T-cell (primary cell): ENCODE results near the gene BICD1. TPM values are rescaled to one million over a fixed set of nuclear protein-coding genes. Genes with fewer than 3 reads are reported as not detected.

Experiments
- ATAC-seq, 4 experiments: fragments of 200-7000 bp in 3 of 4; fragments of 150-1000 bp in 1 of 4; cut with Tn5 transposase; replicated peaks in 1 of 4; 1 replicate in 3 of 4; 2 replicates in 1 of 4; pipeline ENCODE4 v1.10.0; 2021; ENCODE audit warnings: moderate library complexity in 3 of 4, mild to moderate bottlenecking in 2 of 4, moderate number of reproducible peaks in 1 of 4
- CTCF ChIA-PET, 2 donors: fragments of 300-600 bp; sonication (Branson Sonifier 250); formaldehyde crosslinking; loops; one replicate each; lab custom pipeline; 2022; ENCODE audit warnings: antibody characterized with exemption in 2 of 2; lab: Charles Lee
- POLR2A ChIA-PET, 2 donors: fragments of 300-600 bp; sonication (Branson Sonifier 250); formaldehyde crosslinking; loops; one replicate each; lab custom pipeline; 2022; ENCODE audit warnings: antibody characterized with exemption in 2 of 2; lab: Charles Lee
- DNase-seq, 35 experiments: peaks; one replicate each; pipeline versions ENCODE4 v3.0.0 to v3.0.0-alpha.2; 2013 to 2023
- H3K27ac ChIP-seq: one replicate; pipeline ENCODE4 v1.5.1; 2013; ENCODE audit warnings: low read length
- H3K27me3 ChIP-seq, 2 experiments: replicated peaks in 1 of 2; 1 replicate in 1 of 2; 2 replicates in 1 of 2; pipeline versions ENCODE4 v1.6.1 to v1.7.0; 2013; ENCODE audit warnings: low read length in 1 of 2, mixed read lengths in 1 of 2; ENCODE audit not compliant: control insufficient read depth in 2 of 2, insufficient read depth in 2 of 2; ENCODE audit errors: extremely low read depth in 1 of 2
- H3K36me3 ChIP-seq, 2 donors: 1 replicate in 1 of 2; 2 replicates in 1 of 2; pipeline versions ENCODE4 v1.6.1 to v1.7.0; 2013; ENCODE audit warnings: low read length in 1 of 2; ENCODE audit not compliant: control insufficient read depth in 2 of 2, insufficient read depth in 1 of 2; ENCODE audit errors: extremely low read depth in 1 of 2
- H3K4me1 ChIP-seq, 2 experiments: 1 replicate in 1 of 2; 2 replicates in 1 of 2; pipeline versions ENCODE4 v1.6.1 to v1.7.0; 2013; ENCODE audit warnings: low read length in 2 of 2, mixed read lengths in 1 of 2; ENCODE audit not compliant: insufficient read depth in 2 of 2, control insufficient read depth in 1 of 2; ENCODE audit errors: extremely low read depth in 1 of 2
- H3K4me3 ChIP-seq, 2 donors: 1 replicate in 1 of 2; 2 replicates in 1 of 2; pipeline versions ENCODE4 v1.5.1 to v1.7.0; 2013; ENCODE audit warnings: mild to moderate bottlenecking in 2 of 2, low read length in 1 of 2, moderate library complexity in 1 of 2; ENCODE audit not compliant: control insufficient read depth in 1 of 2; ENCODE audit errors: extremely low read depth in 1 of 2
- H3K9me3 ChIP-seq: 2 replicates; pipeline ENCODE4 v1.7.0; 2013
- H3K27ac Mint-ChIP-seq, 2 donors: one replicate each; pipeline ENCODE4 v1.8.0; 2020 to 2021; ENCODE audit warnings: mild to moderate bottlenecking in 2 of 2, mixed read lengths in 2 of 2
- H3K27me3 Mint-ChIP-seq, 2 donors: one replicate each; pipeline ENCODE4 v1.8.0; 2021 to 2022; ENCODE audit warnings: mixed read lengths in 2 of 2
- H3K36me3 Mint-ChIP-seq: one replicate; pipeline ENCODE4 v1.8.0; 2021; ENCODE audit warnings: mixed read lengths
- H3K4me1 Mint-ChIP-seq, 3 donors: one replicate each; pipeline ENCODE4 v1.8.0; 2020 to 2022; ENCODE audit warnings: mixed read lengths in 3 of 3, mild to moderate bottlenecking in 1 of 3
- H3K4me3 Mint-ChIP-seq, 3 donors: one replicate each; pipeline ENCODE4 v1.8.0; 2020 to 2022; ENCODE audit warnings: mild to moderate bottlenecking in 3 of 3, mixed read lengths in 3 of 3, moderate library complexity in 3 of 3
- H3K9me3 Mint-ChIP-seq, 3 donors: one replicate each; pipeline ENCODE4 v1.8.0; 2020 to 2022; ENCODE audit warnings: mixed read lengths in 3 of 3
- WGBS: methylation state at CpG from one replicate; pipeline ENCODE4 v1.1.5; 2013; ENCODE audit warnings: missing lambda C conversion rate; ENCODE audit not compliant: insufficient coverage; 5-methylcytosine and 5-hydroxymethylcytosine counted together
- total RNA-seq, 35 experiments: library from RNA in 6 of 35; stranded (reverse) in 6 of 35; fragments of 120-200 nt in 1 of 35; gene quantifications; one replicate each; pipeline versions ENCODE4 v1.2.1 to v1.2.4 and lab custom pipeline; 2013 to 2026

The BICD1 gene
- total RNA-seq, 5 donors from 2014 or later (not counting 1 experiment from before 2014, with no cell fraction given) = 17.2 to 19.6 (median 19.1) TPM

GRCh38 chr12:32201976-32202375 lies 95.3 kb downstream of the BICD1 start:
- Histone ChIP-seq H3K4me1 (no peaks in the 10 kb centered on the region), H3K9me3 (no peaks in the 10 kb centered on the region), H3K27me3 (no peaks in the 10 kb centered on the region), H3K36me3 (no peaks in the 10 kb centered on the region), H3K27ac (no peak overlapping the region), H3K4me3 (no peak overlapping the region)
- ChIA-PET CTCF (interaction anchor here in 1 of 2 donors (1.0 kb wide), 1 partner anchor 135 kb away, joined by 3 read pairs; no protein-coding TSS in a partner anchor), POLR2A (no interaction called here)
- Mint-ChIP-seq H3K9me3 (no peaks in the 10 kb centered on the region), H3K27ac (no peak overlapping the region), H3K36me3 (peaks cover 10% of the 10 kb centered on the region), H3K4me1 (no peaks in the 10 kb centered on the region), H3K4me3 (no peak overlapping the region), H3K27me3 (no peaks in the 10 kb centered on the region)
- 89% methylated on average over 1 of the region's 1 CpG for WGBS
- DNase-seq = no peak
- ATAC-seq = no peak

DNA sequence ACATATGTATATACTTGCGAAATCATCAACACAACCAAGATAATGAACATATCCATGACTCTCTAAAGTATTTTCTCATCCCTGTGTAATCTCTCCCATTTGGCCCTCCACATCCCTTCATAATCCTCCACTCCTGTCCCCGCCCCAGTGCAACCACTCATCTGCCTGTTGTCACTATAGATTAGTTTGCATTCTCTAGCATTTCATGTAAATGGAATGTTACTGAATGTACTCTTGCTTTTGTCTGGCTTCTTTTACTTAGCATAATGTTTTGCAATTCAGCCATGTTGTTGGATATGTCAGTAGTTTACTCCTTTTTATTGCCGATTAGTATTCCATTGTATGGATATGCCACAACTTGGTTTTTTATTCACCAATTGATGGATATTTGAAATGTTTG lies 99.1 kb downstream of the BICD1 start:
- POLR2A ChIA-PET = no interaction called here
- H3K9me3 Mint-ChIP-seq = no peaks in the 10 kb centered on the region
- H3K36me3 ChIP-seq = no peaks in the 10 kb centered on the region
- CTCF ChIA-PET = no interaction called here
- no peak overlapping the region for H3K27ac Mint-ChIP-seq
- H3K27me3 Mint-ChIP-seq = no peaks in the 10 kb centered on the region
- no peaks in the 10 kb centered on the region for H3K9me3 ChIP-seq
- peaks cover 13% of the 10 kb centered on the region for H3K36me3 Mint-ChIP-seq
- no peak overlapping the region for H3K4me3 ChIP-seq
- no peak overlapping the region for H3K27ac ChIP-seq
- H3K4me1 ChIP-seq = no peaks in the 10 kb centered on the region
- no peaks in the 10 kb centered on the region for H3K4me1 Mint-ChIP-seq
- no CpG with 5 or more reads among the region's 3 CpGs for WGBS
- H3K27me3 ChIP-seq = no peaks in the 10 kb centered on the region
- no peak for DNase-seq
- no peak for ATAC-seq
- H3K4me3 Mint-ChIP-seq = no peak overlapping the region

GRCh38 chr12:32208355-32208754 lies 101.7 kb downstream of the BICD1 start:
- no peak overlapping the region for H3K4me3 ChIP-seq
- no peak overlapping the region for H3K4me3 Mint-ChIP-seq
- H3K4me1 ChIP-seq = no peaks in the 10 kb centered on the region
- no peaks in the 10 kb centered on the region for H3K27me3 Mint-ChIP-seq
- CTCF ChIA-PET = interaction anchor here in 1 of 2 donors (0.6 kb wide), 1 partner anchor 236 kb away, joined by 3 read pairs; no protein-coding TSS in a partner anchor
- POLR2A ChIA-PET = no interaction called here
- no peaks in the 10 kb centered on the region for H3K9me3 Mint-ChIP-seq
- no peak overlapping the region for H3K27ac ChIP-seq
- no peak for DNase-seq
- no CpG with 5 or more reads among the region's 2 CpGs for WGBS
- H3K27ac Mint-ChIP-seq = no peak overlapping the region
- peaks cover 9% of the 10 kb centered on the region for H3K36me3 Mint-ChIP-seq
- H3K9me3 ChIP-seq = no peaks in the 10 kb centered on the region
- ATAC-seq = no peak
- H3K36me3 ChIP-seq = no peaks in the 10 kb centered on the region
- no peaks in the 10 kb centered on the region for H3K4me1 Mint-ChIP-seq
- H3K27me3 ChIP-seq = no peaks in the 10 kb centered on the region

DNA sequence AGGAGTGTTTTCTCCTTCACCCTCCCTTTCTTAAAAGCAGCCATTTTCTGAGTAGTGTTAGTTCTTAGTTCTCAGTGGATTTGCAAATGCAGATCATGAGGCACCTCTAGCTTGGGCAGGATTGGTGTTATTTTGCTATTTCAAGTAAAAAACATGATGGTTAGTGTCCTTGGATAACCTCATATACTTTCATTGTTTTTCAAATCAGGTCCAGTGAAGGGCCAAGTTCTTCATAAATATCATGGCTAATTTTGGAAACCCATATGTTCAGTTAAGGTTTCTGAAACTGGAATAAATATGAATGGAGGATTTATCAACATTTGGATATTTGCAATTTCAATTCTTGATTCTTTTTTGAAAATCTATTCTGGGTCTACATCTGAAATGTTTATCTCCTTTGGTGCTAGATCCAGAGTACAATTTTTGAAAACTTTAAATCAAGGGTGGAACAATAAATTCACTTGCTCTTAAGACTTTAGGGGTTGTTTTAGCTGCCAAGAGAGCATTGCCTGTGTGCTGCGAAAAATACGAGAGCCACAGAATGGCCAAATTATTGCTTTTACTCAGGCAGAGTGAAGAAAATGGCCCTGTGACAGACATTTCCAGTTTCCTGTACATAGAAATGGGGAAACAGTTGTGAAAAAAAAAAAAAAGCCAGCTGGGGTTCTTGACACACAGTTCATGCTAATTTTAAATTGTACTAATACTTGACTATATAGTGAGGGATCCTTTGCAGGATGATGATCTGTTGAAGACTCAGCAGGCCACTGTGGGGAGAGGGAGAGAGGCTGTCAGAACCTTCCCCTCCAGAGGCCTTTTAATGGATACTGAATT lies 104.6 kb downstream of the BICD1 start:
- Mint-ChIP-seq H3K27me3 (no peaks in the 10 kb centered on the region), H3K27ac (no peak overlapping the region), H3K9me3 (no peaks in the 10 kb centered on the region), H3K4me1 (no peaks in the 10 kb centered on the region), H3K4me3 (no peak overlapping the region), H3K36me3 (peaks cover 10% of the 10 kb centered on the region)
- ChIA-PET CTCF (interaction anchor here in 1 of 2 donors (0.5 kb wide), 1 partner anchor 12 kb away, joined by 3 read pairs; no protein-coding TSS in a partner anchor), POLR2A (no interaction called here)
- H3K9me3 ChIP-seq = no peaks in the 10 kb centered on the region
- H3K27ac ChIP-seq = no peak overlapping the region
- no peaks in the 10 kb centered on the region for H3K27me3 ChIP-seq
- no peak for ATAC-seq
- H3K4me1 ChIP-seq = no peaks in the 10 kb centered on the region
- peaks cover 0 to 4% of the 10 kb centered on the region in 2 donors for H3K36me3 ChIP-seq
- DNase-seq = no peak
- 100% methylated on average over 1 of the region's 2 CpGs for WGBS
- no peak overlapping the region for H3K4me3 ChIP-seq

- DNase-seq (no peak), ATAC-seq (no peak)
- H3K27ac Mint-ChIP-seq = no peak overlapping the region
- peaks cover 0 to 9% of the 10 kb centered on the region in 2 donors for H3K36me3 ChIP-seq
- WGBS = 95% methylated on average over 2 of the region's 2 CpGs
- peaks cover 15% of the 10 kb centered on the region for H3K36me3 Mint-ChIP-seq
- H3K4me1 ChIP-seq = no peaks in the 10 kb centered on the region
- ChIA-PET CTCF (interaction anchor here in 1 of 2 donors (0.5 kb wide), 1 partner anchor 11 kb away, joined by 3 read pairs; no protein-coding TSS in a partner anchor), POLR2A (no interaction called here)
- H3K4me3 ChIP-seq = no peak overlapping the region
- H3K27me3 ChIP-seq = no peaks in the 10 kb centered on the region
- H3K27ac ChIP-seq = no peak overlapping the region
- H3K27me3 Mint-ChIP-seq = no peaks in the 10 kb centered on the region
- no peaks in the 10 kb centered on the region for H3K4me1 Mint-ChIP-seq
- H3K4me3 Mint-ChIP-seq = no peak overlapping the region
- H3K9me3 ChIP-seq = no peaks in the 10 kb centered on the region
- H3K9me3 Mint-ChIP-seq = no peaks in the 10 kb centered on the region
Measured at GRCh38 chr12:32211900-32212156, 105.2 kb downstream of the BICD1 start.

GRCh38 chr12:32214723-32215122 lies 108.1 kb downstream of the BICD1 start:
- H3K4me3 ChIP-seq = no peak overlapping the region
- Mint-ChIP-seq H3K9me3 (no peaks in the 10 kb centered on the region), H3K4me3 (no peak overlapping the region), H3K27ac (no peak overlapping the region), H3K4me1 (no peaks in the 10 kb centered on the region), H3K36me3 (peaks cover 35% of the 10 kb centered on the region), H3K27me3 (no peaks in the 10 kb centered on the region)
- ChIA-PET POLR2A (no interaction called here), CTCF (no interaction called here)
- peaks cover 0 to 15% of the 10 kb centered on the region in 2 donors for H3K36me3 ChIP-seq
- no peaks in the 10 kb centered on the region for H3K27me3 ChIP-seq
- H3K9me3 ChIP-seq = no peaks in the 10 kb centered on the region
- DNase-seq (no peak), ATAC-seq (no peak)
- no peaks in the 10 kb centered on the region for H3K4me1 ChIP-seq
- no peak overlapping the region for H3K27ac ChIP-seq
- WGBS = 100% methylated on average over 2 of the region's 5 CpGs
